Stimulated activated naive CD4-positive, alpha-beta T cell treated with Interleukin-2 at 50 U/mL for 16 hours (primary cell): Measurements from ENCODE around the gene USPL1.

Experiments
- DNase-seq: peaks from one replicate; lab custom pipeline; 2025; lab: John Stamatoyannopoulos, UW

USPL1 gene

DNA sequence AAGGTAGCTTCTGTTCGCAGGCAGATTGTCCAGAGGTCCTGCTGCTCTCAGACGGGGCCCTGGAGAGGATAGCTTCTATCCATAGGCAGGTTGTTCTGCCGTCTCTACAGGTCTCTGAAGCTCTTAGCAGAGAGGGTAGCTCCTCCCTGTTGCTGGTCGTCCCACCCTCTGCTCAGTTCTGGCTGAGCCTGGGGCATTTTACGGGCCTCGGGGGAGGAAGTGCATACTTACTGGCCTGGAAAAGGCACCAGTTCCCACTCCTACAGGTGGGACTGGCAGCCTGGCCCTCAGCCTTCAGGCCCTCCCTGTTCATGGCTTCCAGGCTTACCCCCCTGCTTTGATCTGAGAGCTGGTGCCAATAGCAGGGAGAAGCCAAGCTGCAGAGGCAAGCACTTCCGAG is 42.3 kb downstream of the USPL1 start:
- DNase-seq, result no peak

DNA sequence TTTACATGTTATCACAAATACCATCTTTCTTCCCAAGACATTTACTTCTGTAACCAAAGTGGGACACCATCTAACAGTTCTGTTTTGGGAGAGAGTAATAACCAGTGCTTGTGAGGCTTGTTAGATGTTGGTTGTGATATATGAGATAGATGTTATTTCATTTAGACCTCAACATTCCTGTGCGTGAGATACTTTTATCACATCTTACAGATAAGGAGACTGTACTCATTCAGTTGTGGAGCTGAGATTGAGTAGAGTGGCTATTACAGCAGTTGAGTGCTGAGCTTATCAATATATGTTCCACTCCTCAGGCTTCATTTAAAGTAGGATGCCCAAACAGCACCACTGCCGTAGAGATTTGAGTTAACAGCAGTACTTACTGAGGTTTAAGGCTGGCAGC is 43.1 kb downstream of the USPL1 start:
- no peak for DNase-seq

- no peak for DNase-seq
These were observed 47.1 kb downstream of the USPL1 start for GRCh38 chr13:30664689-30665275.

GRCh38 chr13:30665638-30666037 is 47.9 kb downstream of the USPL1 start:
- no peak for DNase-seq

DNA sequence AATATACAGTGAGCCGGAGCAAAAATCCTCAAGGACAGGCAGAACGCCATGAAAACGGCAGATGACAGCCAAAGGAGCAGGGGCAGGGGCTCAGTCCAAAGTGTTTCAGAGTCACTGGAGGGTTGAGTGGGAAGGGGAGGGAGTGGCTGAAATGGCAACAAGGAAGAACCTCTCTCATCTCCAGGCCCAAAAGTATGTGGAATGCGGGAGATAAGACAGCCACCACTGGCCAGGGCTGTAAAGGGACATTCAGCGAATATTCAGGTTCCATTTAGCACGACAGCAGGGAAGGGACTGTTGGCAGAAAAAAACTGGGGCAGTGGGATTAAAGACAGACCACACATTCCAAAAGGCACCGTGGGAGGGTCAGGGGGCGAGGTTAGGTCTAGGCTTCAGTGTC is 48.4 kb downstream of the USPL1 start:
- DNase-seq, result no peak

GRCh38 chr13:30667014-30667413 is 49.3 kb downstream of the USPL1 start:
- DNase-seq, result no peak

DNA sequence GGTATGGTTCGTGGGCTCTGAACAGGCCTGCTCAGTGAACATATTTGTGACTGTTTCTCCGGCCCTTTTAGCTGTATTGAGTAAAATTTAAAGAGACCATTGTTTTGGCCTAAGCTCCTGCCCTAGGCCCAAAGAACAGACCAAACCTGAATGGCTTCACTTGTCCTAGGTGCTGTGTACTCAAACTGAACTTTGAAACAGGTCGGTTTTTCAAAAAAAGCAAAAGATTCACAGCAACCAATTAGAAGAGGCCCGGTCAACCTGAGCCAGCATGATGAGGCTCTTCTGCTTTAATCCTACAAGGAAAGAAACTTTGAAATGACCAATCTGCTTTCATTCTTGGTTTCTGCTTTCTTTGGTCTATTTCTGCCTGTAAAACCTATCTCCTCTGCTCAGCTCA is 50.6 kb downstream of the USPL1 start:
- DNase-seq, result no peak

GRCh38 chr13:30671271-30671815 is 53.6 kb downstream of the USPL1 start:
- no peak for DNase-seq

DNA sequence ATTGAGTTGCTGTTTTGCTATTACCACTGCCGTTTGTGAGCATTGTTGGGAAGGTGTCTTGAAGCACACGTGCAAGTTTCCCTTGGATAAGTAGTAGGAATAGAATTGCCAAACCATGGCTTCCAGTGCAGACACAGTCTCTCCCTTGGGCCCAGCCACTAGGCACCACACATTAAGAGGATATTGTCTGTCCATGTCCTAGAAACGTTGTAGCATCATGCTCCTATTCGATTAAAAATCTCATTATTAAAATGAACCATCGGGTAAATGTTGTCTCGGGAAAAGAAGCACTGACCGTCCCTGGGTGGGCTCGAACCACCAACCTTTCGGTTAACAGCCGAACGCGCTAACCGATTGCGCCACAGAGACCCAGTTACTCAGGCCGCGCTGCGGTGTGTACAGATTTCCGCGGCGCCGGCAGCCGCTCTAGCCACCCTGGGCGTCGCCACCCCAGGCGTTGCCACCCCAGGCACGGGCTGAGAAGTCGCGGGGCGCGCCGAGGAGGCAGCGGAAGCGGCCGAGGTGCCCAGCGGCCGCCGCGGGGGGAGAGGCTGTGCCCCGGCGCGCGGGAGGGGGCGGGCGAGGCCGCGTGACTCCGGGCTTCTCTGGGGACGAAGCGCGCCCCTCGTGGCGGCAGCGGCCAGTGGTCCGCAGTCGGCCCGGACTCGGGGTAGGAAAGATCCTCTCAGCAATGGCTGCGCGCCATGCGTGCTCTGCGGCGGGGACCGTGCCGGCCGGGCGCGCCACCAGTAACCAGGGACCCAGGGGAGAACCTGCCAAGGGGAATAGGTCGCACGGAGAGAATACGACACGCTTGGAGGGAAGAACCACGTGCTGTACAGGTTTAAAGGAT is 56.2 kb downstream of the USPL1 start:
- DNase-seq, result peak; percentile 87

DNA sequence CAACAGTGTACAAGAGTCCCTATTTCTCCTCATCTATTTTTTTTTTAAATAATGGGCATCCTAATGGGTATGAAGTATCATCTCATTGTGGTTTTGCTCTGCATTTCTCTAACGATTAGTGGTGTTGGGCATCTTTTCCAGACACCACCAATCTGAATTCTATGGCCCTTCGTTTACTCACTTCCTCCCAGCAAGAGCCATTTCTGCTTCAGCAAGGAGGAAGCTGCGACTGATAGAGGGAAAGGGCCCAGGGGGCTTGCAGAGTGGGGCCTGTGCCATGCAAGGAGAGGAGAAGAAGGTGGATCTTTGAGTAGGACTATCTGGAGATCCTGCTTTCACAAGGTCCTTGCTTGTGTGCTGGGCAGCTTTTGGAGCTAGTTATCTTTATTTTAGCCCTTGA is 58.0 kb downstream of the USPL1 start:
- DNase-seq, result no peak

GRCh38 chr13:30676672-30677071 is 59.0 kb downstream of the USPL1 start:
- DNase-seq, result no peak

DNA sequence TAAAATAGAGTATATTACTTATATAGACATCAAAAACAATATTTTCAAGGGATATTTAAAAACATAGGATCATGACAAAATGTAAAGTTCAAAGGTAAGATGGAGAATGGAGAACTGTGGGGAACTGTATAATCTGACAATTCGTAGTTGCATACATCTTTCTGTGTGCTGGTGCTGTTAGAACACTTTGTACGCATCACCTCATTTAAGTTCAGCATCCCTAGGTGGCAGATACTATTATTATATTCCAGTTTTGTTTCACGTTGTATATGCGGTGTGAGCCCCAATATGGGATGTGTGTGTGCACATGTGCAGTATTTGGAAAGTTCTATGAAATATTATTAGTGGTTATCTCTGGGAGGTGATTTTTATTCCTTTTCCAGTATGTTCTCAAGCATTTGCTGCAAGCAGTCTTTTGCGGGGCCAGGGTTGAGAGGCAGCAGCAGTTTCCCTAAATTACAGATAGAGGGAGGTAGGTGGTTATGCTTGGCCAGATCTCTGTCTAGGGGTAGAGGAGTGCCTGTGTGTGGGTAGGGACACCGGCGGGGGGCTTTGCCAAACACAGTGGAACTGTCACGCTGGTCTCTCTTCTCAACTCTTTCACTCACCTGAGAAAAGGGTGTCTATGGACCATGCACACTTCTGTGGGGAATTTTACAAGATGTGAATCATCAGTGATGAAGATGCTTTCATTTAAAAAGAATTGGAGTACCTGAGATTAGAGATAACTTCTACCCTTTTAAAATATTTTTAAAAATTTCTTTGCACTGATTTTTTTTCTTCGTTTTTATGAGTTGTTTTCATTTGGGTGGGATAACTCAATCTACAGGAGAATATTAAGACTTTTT is 62.0 kb downstream of the USPL1 start:
- no peak for DNase-seq

GRCh38 chr13:30681843-30682242 is 64.1 kb downstream of the USPL1 start:
- no peak for DNase-seq

- no peak for DNase-seq
These were observed 67.7 kb downstream of the USPL1 start for GRCh38 chr13:30685320-30685859.

GRCh38 chr13:30685987-30686386 is 68.3 kb downstream of the USPL1 start:
- no peak for DNase-seq

GRCh38 chr13:30687601-30688000 is 69.9 kb downstream of the USPL1 start:
- no peak for DNase-seq

- no peak for DNase-seq
These were observed 72.0 kb downstream of the USPL1 start for GRCh38 chr13:30689752-30690151.

DNA sequence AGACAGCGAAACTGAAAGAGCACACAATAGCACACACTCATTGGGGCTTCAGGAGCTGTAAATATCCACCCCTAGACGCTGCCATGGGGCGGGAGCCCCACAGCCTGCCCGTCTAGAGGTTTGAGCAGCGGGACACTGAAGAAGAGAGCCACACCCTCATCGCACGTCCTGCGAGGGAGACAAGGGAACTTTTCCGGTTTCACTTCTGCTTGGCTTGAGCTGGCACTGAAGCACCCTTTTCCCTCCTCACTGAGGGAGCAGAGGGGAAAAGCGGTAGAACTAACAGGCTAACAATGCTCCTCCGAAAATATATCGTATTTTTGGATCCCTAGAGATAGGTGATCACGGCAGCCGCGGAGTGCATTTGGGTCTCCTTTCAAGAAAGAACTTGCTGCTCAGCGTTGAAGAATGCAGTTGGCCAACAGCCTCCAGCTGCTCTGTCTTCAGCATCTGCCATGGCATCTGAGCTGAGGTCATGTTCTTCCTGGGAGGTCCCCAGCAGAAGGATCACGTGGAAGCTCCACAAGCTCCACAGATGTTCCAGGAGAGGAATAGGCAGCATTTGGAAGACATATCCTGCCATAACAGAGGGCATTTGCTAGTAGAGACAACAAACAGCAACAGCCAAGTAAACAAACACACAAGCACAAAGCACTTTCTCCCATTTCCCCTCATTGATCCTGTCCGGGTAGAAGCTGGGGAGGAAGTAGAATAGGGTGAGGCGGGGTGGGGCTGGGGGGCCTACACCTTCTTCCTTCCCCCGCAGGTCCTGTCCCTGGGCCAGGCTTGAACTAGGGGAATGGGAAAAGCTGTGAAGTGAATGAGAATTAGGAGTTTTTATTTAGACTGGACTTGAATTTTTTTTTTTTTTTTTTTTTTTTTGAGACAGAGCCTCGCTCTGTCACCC is 72.8 kb downstream of the USPL1 start:
- DNase-seq, result no peak

DNA sequence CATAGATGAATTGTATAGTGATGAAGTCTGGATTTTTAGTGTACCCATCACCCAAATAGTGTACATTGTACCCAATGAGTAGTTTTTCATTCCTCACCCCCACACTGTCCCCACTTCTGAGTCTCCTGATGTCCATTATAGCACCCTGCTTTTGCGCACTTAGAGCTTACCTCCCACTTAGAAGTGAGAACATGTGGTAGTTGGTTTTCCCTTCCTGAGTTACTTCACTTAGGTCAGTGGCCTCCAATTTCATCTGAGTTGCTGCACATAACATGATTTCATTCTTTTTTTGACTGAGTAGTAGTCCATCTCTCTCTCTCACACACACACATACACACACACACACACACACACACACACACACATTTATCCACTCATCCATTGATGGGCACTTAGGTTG is 74.4 kb downstream of the USPL1 start:
- DNase-seq, result no peak

- no peak for DNase-seq
These were observed 78.8 kb downstream of the USPL1 start for GRCh38 chr13:30696278-30697176.
